Fibroblast of upper back skin (primary cell): ENCODE results near the gene TMEM127.
"Not testable (repeated sequence)": the region's sequence is repeated elsewhere in the genome, so short reads cannot be mapped to it uniquely, and the experiment has no call there.

ENCODE experiments used
- DNase-seq: peaks from one replicate; pipeline ENCODE4 v3.0.0-alpha.2; 2013

TMEM127 gene

DNA sequence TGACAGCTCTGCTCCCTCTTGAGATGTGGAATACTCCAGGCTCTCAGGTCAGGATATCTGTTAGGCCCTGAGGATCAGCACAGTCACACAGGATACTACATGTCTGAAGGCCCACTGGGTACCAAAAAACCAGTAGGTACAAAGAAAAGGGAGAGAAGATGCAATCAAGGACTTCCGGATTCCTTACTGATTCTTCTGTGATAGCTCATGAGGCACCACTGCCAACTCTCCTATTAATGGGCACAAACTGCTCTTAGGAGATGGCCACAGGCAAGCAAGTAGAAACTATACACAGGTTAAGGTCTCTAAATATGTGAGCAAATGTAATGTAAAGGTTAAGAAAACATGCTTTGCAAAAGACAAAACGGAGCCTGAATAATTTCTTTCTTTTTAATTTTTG is 3.5 kb downstream of the TMEM127 start:
- no peak for DNase-seq

DNA sequence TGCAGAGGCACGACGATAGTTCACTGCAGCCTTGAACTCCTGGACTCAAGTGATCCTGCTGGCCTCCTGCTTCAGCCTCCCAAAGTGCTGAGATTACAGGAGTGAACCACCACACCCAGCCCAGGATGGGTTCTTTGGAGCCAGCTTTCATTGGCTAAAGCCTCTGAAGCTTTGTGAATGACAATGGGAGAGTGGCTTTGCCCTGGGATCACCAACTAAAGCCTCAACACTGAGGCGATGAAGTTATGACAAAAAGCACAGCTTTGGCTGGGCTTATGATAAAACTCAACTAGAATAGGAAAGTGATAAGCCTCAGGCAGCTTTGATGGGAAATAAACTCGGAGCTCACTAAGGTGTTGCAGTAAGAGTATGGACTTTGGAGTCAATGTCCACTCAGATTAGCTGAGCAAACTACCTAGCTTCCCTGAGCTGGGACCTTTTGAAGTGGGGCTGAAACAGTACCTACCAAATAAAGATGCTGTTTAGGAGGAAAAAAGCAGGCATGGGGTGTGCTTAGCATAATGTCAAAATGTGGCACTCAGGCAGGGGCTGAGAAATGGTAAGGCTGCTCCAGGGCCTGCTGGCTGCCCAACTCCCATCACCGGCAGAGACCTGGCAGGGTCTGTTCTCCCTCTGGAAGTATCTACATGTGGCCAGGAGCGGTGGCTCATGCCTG is 4.3 kb downstream of the TMEM127 start:
- no peak for DNase-seq

DNA sequence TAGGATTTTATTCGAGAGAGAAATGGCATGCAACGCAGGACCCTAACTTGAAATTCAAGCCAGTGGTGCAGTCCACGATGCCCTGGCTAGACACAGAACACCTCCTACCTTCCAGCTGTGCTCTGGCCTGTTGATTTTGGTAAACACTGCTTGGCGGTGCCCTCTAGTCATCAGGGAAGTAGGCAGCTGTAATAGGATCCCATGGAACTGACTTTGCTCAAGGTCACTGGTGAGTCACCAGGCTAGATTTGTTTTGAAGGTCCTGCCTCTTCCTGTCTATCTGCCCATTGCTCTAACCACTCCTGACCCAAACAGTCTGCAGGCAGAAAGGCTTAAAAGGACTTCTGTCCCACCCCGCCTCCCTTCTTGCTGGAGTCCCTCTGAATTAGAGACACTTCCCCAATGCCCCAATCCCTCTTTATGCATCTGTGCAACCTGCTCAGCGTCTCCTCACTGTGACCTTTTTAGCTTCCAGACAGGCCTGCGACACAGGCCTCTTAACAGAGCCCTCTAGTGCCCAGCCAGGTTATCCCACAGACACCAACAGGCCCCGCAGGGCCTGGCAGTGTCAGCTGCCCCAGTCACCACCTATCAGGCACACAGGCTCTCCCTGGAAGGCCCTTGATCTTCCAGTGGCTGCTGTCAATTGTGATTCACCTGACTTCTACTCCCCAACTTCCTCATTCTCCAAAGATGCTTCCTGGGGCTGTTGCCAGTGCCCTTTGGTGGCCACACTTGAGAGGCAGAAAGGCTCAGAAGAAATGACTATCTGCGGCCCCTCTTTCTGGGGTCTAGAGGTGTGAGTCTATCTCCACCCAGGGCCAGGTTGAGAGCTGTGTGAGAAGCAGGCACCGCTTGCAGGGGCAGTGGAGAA is 5.2 kb downstream of the TMEM127 start:
- DNase-seq, result peak; percentile 64

DNA sequence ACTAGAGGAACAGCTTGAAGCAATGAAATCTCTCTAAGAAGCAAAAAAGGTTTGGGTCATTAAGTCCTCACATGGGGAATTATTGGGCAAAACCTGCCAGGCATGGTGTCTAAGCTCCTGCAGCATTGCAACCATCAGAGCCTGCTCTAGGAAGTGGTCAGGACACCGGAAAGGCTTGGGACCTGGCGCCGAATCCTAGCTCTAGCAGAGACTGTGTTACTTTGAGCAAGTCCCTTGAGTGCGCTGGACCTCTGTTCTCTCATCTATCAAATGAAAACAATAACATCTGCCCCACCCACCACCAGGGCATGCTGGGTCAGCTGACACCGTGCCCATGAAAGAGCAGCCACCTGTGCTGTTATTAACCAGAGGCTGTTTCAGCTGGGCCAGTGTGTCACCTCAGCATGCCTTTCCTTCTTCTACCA is 6.3 kb downstream of the TMEM127 start:
- no peak for DNase-seq

DNA sequence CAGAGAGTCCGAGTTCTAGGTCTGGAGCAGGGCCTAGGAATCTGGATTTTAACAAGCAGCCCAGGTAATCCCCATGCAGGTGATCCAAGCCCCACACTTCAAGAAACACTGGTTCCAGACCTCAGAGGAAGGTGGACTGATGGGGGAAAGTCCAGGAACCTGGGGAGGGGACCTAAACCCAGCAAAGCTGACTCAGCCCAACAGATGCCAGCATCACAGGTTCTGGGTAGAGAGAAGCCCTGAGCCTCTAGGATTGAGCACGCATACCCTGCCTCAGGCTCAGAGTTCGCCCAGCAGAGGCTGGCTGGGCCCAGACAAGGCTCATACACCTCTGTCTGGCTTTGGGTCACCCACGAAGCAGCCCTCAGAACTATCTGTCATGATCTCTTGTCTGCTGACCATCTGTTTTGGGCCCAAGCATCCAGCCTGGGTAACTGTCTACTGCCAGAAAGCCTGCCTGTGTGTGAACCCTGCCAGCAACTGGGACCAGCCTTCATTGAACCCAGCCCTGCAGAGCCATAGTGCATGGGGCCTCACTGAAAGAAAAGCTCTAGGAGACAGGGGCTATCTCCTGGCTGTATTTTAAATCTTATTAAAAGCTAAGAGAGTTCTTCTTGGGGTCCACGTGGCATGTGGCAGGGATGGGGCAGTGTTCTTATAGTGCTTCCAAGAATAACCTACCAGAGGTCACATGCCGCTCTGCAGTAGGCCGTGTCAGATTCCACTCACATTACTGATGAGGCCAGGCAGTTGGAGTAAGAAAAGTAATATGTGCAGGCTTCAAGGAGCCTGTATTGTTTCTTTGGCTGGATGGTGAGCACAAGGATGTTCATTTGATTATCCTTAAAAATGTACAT is 7.4 kb downstream of the TMEM127 start:
- DNase-seq, result no peak

DNA sequence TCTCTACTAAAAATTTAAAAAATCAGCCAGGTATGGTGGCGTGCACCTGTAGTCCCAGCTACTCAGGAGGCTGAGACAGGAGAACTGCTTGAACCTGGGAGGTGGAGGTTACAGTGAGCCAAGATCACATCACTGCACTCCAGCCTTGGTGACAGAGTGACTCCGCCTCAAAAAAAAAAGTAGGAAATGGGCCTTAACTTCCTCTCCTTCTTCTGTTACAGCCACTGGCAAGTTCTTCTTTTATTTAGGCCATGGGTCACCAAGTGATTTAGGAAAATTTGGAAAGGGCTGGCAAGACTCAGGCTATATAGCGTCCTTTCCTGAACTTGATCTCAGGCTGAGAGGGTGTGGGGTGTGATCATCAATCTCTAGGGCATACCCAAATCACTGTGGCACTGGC is 8.1 kb downstream of the TMEM127 start:
- DNase-seq, result not testable (repeated sequence)

DNA sequence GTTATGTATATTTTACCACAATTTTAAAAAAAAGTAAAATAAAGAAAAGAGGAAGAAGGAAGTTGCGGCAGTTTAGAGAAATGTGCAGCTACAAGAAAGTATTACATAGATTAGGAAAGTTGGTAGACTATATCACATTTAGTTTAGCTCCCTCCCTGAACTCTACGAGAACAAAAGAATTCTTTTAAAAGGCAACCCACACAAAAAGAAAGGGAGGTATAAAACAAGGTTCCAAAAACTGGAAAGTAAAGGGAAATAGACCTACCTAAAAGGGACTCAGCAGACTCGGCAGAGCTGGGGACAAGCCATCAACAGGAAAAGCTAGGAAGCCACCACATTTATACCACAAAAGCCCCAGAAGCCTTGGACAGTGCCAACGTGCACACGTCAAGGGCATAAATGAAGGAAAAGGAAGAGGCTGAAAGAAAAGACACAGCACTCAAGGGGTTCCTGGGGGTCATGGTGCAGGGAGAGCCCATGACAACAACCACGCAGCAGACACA is 9.1 kb downstream of the TMEM127 start:
- no peak for DNase-seq

DNA sequence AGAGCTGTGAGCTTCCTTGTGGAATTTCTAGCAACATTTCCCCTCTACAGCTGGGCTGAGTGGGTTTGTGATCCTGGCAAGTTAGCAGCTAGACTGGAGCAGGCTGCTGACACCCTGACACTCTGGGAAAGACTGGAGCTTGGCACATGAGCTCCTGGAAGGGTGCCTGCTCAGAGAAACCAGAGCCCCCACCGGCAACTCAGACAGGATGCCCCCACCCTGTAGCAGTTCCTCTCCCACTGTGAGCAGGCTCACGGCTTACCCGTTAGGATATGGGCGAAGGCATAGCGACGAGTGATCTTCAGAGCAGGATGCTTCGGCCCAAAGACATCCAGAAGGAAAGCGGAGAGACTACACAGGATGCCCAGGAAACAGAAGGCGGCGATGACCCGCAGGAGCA is 11.2 kb downstream of the TMEM127 start:
- DNase-seq, result no peak

DNA sequence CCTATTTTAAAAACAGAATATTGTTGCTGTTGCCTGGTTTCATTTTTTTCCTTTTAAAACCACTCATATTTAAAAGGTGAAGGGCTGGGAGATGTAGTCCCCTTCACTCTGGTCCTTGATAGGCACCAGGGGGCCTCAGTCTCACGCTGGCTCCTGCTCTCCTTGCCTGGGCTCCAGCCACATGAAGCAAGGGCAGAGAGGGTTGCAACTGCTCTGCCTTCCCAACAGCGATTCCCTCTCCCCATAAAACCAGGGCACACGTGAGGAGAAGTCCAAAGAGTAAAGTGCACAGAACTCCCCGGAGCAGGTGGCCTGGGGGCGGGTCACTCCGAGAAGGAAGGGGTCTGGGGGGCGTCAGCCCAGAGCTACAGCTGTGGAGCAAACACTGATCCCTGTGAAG is 12.8 kb downstream of the TMEM127 start:
- no peak for DNase-seq

DNA sequence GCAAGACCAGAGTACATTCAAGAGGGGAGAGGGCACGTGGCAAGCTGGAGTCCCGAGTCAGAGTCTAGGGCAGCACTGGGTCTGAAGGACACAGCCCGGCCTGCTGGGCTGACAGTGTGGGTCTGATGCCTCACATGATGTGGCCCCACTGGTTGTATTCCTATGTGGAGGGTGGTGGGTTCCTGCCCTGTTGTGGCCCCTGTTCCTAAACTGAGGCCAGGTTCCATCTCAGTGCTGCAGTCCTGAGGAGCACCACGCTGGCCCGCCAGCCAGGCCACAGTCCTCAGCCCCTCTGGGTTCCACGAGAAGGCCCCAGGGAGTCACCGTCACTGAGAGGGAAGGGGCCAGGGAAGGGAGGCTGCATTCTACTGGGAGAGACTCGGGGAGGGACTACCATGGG is 13.3 kb downstream of the TMEM127 start:
- no peak for DNase-seq

DNA sequence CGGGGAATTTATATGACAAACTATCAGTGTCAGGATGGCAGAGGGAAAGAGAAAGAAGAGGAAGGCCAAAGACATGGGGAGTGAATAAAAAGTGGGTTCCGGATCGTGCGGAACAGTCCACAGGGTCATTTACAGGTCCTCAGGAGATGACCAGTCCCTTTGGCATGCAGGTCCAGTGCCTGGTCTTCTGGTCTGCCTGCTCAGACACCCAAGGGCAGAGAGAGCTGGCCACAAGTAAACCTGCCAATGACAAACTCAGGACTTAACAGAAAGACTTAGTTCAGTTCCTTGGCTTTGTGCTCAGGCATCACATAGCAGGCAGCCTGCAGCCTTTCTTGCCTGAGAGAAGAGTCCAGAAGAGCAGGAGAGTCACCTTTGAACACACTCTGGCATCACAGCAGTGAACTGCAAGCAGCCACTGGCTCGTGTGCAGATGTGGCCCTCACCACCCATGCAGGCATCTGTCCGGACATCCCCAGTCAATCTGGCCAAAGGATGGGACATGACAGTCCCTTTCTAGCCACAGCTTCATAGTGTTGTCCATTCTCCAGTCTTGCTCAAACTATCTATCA is 14.0 kb downstream of the TMEM127 start:
- DNase-seq, result peak; percentile 81

DNA sequence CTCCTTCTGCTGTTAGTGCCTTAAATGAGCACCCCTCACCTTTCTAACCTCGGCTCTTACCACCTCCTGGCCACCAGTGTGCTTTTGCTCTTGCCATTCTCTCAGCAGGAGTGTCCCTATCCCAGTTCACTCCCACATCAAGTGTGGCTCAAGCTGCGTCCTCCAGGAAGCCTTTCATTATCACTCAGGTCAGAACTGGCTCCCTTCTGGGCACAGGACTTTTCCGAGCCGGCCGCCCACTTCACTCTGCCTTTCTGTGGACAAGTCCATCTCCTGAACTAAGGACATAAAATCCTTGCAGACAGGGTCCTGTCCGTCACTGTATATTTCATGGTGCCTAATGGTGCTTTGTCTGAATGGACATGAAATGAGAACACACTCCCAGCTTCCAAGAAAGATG is 15.6 kb downstream of the TMEM127 start:
- DNase-seq, result no peak

DNA sequence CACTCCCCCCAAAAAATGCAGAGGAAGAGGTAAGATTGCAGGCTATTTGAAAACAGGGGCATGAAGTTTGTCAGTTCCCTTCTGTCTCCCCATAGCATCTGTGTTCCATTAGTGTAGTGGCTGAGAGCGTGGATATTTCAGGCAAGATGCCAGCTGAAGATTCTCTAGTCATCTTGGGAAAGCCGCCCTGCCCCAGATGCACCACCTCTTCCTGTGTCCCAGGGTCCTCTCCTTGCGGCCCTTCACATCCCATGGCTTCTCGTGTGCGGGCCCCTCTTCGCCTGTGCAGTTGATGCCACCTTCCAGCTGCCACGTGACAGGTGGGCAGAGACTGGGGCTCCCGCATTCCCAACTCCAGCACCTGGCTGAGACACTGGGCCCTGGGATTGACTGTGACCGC is 16.1 kb downstream of the TMEM127 start:
- DNase-seq, result peak; percentile 90

DNA sequence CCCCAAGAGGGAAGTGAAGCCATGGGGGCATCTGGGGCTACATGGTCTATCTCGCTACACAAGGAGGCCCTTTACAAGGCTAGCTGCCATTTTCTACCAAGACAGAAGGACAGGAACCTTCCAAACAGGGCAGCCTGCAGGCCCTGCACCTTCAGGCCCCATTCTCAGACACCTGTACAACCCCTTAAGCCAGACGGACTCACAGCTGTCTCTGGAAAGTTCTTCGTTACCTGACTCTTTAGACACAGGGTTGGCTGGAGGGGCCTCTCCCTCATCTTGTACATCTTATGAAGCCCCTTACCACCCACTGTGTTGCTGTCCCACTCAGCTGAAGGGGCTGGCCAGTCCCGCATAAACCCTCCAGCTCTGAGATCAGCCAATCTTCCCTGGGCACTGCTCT is 17.2 kb downstream of the TMEM127 start:
- no peak for DNase-seq

DNA sequence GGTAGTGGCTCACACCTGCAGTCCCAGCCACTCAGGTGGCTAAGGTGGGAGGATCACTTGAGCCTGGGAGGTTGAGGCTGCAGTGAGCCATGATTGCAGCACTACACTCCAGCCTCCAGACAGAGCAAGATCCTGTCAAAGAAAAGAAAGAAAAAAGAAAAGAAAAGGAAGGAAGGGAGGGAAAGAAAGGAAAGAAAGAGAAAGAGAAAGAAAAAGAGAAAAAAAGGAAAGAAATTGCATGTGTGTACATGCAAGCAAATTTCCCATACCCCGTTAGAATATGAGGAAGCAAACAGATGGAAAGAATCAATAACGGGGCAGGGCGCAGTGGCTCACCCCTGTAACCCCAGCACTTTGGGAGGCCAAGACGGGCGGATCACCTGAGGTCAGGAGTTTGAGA is 17.9 kb downstream of the TMEM127 start:
- no peak for DNase-seq

DNA sequence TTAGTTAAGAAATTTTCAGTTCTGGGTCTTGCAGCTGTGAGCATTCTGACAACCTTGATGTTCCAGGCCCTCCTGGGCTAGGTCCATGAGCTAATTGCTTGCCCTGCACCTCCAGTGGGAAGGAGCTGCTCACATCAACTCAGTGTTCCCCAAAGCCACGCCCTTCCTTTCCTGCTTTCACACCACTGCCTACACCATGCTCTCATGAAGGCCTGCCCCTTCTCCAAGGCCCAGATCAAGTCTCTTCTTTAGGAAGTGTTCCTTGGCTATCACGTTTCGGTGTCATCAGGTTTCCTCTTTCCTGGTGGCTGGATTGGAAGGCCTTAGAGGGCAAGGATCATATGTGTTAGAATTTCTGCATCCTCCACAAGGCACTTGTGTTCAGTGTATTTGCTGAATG is 18.8 kb downstream of the TMEM127 start:
- DNase-seq, result no peak

DNA sequence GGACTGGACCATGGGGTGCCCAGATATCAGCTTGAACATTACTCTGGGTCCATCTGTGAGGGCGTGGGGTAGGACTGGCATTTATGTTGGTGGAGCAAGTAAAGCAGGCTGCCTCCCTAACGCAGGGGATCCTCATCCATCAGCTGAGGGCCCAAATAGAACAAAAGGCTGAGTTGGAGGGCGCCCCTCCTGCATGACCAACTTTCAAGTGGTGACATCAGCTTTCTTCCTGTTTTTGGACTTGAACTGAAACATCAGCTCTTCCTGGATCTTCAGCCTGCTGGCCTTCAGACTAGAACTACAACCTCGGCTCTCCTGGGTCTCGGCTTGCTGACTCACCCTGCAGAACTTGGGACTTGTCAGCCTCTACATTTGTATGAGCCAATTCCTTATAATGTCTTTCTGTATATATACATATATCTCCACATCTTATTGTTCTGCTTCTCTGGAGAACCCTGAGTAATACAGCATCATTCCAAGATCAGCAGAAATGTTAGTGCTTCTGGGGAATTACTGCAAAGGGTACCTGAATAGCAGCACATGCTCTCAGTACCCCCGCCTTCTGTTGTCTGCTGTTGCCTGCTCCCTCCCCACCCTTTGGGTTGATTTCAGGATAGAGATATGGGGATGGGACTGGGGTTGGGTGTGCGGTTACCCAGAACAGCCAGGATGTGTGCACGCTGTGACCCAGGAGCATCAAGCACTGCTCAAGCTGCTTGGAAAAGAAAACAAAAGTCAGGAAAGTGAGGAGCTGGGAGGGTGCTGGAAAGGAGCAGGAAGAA is 20.0 kb downstream of the TMEM127 start:
- DNase-seq, result peak; percentile 34

DNA sequence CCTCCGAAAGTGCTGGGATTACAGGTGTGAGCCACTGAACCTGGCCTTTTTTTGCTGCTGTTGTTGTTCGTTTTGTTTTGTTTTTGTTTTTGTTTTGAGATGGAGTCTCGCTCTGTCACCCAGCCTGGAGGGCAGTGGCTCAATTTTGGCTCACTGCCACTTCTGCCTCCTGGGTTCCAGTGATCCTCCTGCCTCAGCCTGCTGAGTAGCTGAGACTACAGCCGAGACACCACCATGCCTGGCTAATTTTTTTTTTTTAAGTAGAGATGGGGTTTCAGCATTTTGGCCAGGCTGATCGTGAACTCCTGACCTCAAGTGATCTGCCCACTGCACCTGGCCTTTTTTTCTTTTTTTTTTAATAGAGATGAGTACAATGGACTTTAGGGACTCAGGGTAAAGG is 22.0 kb downstream of the TMEM127 start:
- no peak for DNase-seq

DNA sequence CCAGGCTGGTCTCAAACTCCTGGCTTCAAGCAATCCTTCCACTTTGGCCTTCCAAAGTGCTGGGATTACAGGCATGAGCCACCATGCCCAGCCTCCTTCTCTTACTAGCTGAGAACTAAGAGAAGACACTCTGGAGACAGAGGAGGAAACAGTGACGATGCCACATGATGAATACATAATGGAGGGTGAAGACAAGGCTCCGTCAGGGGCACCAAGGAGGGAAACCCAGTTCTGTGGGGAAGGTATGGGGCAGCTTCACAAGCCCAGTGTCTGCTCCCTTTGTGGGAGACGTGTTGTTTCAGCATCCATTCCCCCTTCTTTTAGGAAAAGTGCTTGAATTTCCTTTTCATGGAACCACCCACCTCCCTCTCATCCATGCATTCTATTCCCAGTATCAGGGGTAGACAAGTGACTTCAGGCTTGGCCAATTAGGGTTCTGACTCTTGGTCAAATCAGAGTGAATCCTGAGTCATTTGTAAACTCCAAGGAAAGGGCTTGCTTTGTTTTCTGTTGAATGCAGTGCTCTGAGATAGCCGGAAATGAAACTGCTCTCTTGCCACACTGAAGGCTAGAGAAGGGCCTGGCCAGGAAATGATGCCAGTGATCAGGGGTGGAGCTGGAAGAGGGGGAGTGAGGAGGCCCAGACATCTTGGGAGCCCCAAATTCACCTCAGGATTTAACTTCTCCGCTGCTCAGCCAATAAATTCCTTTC is 23.7 kb downstream of the TMEM127 start:
- peak; percentile 36 for DNase-seq

DNA sequence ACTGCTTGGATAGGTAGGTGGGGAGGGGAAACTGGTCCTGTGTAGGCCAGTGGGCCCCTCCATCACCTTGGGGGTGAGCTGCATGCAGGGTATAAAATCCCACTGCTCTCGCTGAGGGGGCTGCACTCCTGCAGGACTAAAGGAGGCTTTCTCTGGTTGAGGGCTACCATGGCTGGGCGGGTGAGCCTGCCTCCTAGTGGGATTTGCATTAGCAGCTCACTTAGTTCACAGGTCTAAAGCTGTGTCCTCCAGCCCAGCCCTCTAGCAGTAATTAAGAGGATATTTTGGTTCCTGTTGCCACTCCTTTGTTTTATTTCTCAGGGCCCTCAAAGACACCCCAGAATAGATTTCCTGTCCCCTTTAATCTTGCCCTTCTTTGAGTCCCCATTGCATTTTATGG is 24.6 kb downstream of the TMEM127 start:
- no peak for DNase-seq

DNA sequence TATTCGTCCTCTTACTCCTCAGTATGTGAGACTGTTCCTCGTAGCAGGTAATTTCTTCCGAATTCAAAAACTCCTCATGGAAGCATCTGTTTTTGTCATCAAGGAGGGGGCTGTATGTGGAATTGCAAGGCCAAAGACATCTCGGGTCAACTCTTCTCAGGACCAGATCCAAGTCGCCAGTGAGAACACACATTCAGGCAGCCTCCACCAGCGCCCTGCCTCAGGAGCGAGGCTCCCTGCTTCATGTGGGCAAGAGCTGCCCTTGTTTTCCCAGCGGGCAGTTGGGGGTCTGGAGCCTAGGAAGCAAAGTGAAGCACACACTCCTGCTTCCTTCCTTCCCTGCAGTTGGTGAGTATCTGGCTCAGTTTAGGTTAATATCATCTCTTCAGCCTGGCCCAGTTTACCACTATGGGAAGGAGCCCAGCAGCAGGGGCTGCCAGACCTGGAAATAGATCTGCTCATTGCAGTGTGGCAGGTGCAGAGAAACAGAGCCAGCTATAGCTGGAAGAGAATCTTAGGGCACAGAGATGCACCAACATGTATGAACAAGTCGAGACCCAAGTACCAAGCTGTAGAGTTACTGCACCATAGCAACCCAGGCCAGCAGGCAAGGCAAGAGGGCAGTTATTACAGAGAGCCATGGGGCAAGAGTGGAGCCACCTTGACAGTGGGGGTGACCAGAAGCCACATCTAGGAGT is 25.3 kb downstream of the TMEM127 start:
- DNase-seq, result no peak
